Fibroblast of lung (primary cell): ENCODE data around the gene LEKR1. TPM values are rescaled to one million over a fixed set of nuclear protein-coding genes. Genes with fewer than 3 reads are reported as not detected.

Experiments
- DNase-seq, 2 donors: peaks; one replicate each; pipeline versions ENCODE4 v3.0.0 to v3.0.0-alpha.2; 2010; ENCODE audit warnings: low read depth in 2 of 2
- H2AFZ ChIP-seq: 2 replicates; pipeline ENCODE4 v1.5.1; 2012; ENCODE audit warnings: low read length, control low read depth, inconsistent platforms
- H3K27ac ChIP-seq: 2 replicates; pipeline ENCODE4 v1.5.1; 2011; ENCODE audit warnings: low read length, control low read depth; ENCODE audit not compliant: insufficient read depth
- H3K27me3 ChIP-seq: 2 replicates; pipeline ENCODE4 v1.5.1; 2011; ENCODE audit warnings: mild to moderate bottlenecking, low read length; ENCODE audit not compliant: control insufficient read depth, insufficient read depth
- H3K36me3 ChIP-seq: 2 replicates; pipeline ENCODE4 v1.5.1; 2011; ENCODE audit warnings: low read length; ENCODE audit not compliant: control insufficient read depth, insufficient read depth
- H3K4me1 ChIP-seq: 2 replicates; pipeline ENCODE4 v1.5.1; 2011; ENCODE audit warnings: low read length; ENCODE audit not compliant: control insufficient read depth, insufficient read depth; ENCODE audit errors: extremely low read depth
- H3K4me2 ChIP-seq: 2 replicates; pipeline ENCODE4 v1.5.1; 2011; ENCODE audit warnings: low read length, control low read depth; ENCODE audit not compliant: insufficient read depth; ENCODE audit errors: extremely low read depth
- H3K4me3 ChIP-seq, 4 experiments: fragments of 200-600 bp in 1 of 4; sonication (generic) in 1 of 4; replicated peaks in 1 of 4; 2 replicates each; pipeline ENCODE4 v1.5.1; 2011 to 2016; ENCODE audit warnings: low read length in 4 of 4, low read depth in 3 of 4, mild to moderate bottlenecking in 3 of 4, control low read depth in 2 of 4, inconsistent platforms in 1 of 4, mixed read lengths in 1 of 4; ENCODE audit not compliant: insufficient read depth in 1 of 4; ENCODE audit errors: control extremely low read depth in 1 of 4
- H3K79me2 ChIP-seq: 2 replicates; pipeline ENCODE4 v1.5.1; 2012; ENCODE audit warnings: mild to moderate bottlenecking, low read length, inconsistent platforms; ENCODE audit not compliant: control insufficient read depth, insufficient read depth
- H3K9ac ChIP-seq: 2 replicates; pipeline ENCODE4 v1.5.1; 2011; ENCODE audit warnings: mild to moderate bottlenecking, low read length, control low read depth; ENCODE audit not compliant: insufficient read depth
- H3K9me3 ChIP-seq: 2 replicates; pipeline ENCODE4 v1.5.1; 2012; ENCODE audit warnings: low read depth, low read length; ENCODE audit not compliant: control insufficient read depth, insufficient read depth
- H4K20me1 ChIP-seq: 2 replicates; pipeline ENCODE4 v1.5.1; 2011; ENCODE audit warnings: low read length; ENCODE audit not compliant: control insufficient read depth, insufficient read depth; ENCODE audit errors: extremely low read depth
- EZH2 ChIP-seq: IDR thresholded peaks from 2 replicates; pipeline ENCODE4 v1.5.1; 2012; ENCODE audit warnings: low read length, control low read depth, mild to moderate bottlenecking; ENCODE audit errors: missing control alignments
- polyA plus RNA-seq, 2 donors: library from polyadenylated mRNA; depleted of rRNA in 1 of 2; stranded (reverse) in 1 of 2; unstranded in 1 of 2; fragments of >200 nt; gene quantifications; 2 replicates each; pipeline ENCODE4 v1.2.1, GENCODE V29; 2011 to 2012; ENCODE audit warnings: missing spikeins in 1 of 2
- total RNA-seq: library from RNA; depleted of rRNA; stranded (reverse); fragments of >200 nt; gene quantifications from 2 replicates; pipeline ENCODE4 v1.2.1, GENCODE V29; 2014
- TF ChIP-seq, protein P1 (sequence below), 2 donors: IDR thresholded peaks in 1 of 2; conservative IDR thresholded peaks in 1 of 2; 1 replicate in 1 of 2; 2 replicates in 1 of 2; pipeline ENCODE4 v1.5.1; 2011 to 2012; ENCODE audit warnings: low read length in 2 of 2, control low read depth in 1 of 2, inconsistent platforms in 1 of 2, low read depth in 1 of 2, mild to moderate bottlenecking in 1 of 2

Gene LEKR1
- total and polyA plus RNA-seq, 2 donors (not counting 1 experiment from before 2014, with no cell fraction given), result 0.28 to 1.3 TPM

DNA sequence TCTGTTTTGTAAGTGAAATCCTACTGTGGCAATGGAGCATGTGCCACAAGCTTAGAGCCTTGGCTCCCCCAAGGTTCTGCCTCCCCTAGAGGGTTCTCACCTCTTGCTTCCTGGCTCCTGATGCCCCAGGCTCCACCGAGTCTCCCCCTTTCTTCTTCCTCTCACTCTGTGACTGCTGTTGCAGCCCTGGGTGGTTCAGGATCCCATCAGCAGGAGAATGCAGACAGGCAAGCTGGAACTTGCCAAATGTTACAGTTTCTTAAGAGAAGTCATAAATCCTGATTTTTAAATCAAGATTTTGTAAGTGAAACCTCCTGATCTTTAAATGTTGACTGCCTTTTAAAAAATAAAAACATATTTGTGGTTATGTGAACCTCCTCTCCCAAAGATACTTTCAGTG lies 199.9 kb downstream of the LEKR1 start:
- no peaks in the 10 kb centered on the region for H3K79me2 ChIP-seq
- H3K9me3 ChIP-seq, result no peaks in the 10 kb centered on the region
- no peak overlapping the region for H3K9ac ChIP-seq
- H3K36me3 ChIP-seq, result no peaks in the 10 kb centered on the region
- H2AFZ ChIP-seq, result no peak overlapping the region
- TF ChIP-seq, protein P1, sequence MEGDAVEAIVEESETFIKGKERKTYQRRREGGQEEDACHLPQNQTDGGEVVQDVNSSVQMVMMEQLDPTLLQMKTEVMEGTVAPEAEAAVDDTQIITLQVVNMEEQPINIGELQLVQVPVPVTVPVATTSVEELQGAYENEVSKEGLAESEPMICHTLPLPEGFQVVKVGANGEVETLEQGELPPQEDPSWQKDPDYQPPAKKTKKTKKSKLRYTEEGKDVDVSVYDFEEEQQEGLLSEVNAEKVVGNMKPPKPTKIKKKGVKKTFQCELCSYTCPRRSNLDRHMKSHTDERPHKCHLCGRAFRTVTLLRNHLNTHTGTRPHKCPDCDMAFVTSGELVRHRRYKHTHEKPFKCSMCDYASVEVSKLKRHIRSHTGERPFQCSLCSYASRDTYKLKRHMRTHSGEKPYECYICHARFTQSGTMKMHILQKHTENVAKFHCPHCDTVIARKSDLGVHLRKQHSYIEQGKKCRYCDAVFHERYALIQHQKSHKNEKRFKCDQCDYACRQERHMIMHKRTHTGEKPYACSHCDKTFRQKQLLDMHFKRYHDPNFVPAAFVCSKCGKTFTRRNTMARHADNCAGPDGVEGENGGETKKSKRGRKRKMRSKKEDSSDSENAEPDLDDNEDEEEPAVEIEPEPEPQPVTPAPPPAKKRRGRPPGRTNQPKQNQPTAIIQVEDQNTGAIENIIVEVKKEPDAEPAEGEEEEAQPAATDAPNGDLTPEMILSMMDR (conservative IDR thresholded peaks at IDR 0.05 in 1 of 2, IDR thresholded peaks at IDR 0.05 in 1 of 2; ENCODE audit: low read depth in 1 of 2, low read length in 2 of 2), result no peak
- no peak for TF ChIP-seq EZH2
- no peak for DNase-seq
- H3K27me3 ChIP-seq, result no peaks in the 10 kb centered on the region
- H3K4me1 ChIP-seq, result no peaks in the 10 kb centered on the region
- H3K4me3 ChIP-seq, result no peak overlapping the region
- H4K20me1 ChIP-seq, result no peaks in the 10 kb centered on the region
- H3K27ac ChIP-seq, result no peak overlapping the region
- H3K4me2 ChIP-seq, result no peak overlapping the region

DNA sequence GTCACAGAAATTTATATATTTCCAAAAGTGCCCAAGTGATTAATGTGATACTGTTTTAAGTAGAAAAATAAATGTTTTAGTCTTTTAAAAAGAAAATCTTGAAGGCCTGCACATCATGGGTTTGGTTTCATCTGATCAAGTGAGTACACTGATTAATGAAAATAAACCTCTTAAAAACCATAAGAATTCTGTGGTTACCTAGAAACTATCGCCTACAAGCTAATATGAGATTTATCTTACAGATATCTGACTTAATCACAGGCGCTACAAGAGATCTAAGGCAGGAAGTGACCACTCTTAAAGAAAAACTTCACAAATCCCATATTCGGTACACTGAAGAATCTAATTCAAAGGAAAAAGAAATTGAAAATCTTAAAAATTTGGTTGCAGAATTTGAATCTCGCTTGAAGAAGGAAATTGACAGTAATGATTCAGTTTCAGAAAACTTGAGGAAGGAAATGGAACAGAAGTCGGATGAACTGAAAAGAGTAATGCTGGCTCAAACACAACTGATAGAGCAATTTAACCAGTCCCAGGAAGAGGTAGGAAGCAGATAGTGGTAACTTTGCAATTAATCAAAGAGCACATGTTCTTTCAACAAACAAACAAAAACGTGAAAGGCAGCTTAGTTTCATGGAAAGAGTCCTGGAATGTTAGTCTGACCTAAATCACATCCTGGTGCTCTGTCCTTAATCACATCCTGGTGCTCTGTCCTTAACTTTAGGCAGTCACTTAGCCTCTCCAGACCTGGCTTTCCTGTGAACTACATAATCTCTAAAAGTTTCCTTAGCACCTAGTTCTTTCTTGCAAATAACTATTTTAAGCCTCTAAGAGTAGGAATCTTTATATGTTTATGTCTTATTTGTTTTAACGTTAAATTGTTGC lies 201.9 kb downstream of the LEKR1 start:
- H4K20me1 ChIP-seq, result no peaks in the 10 kb centered on the region
- no peak overlapping the region for H2AFZ ChIP-seq
- no peaks in the 10 kb centered on the region for H3K4me1 ChIP-seq
- no peaks in the 10 kb centered on the region for H3K36me3 ChIP-seq
- no peak overlapping the region for H3K4me3 ChIP-seq
- no peak overlapping the region for H3K27ac ChIP-seq
- DNase-seq, result peak in 1 of 2 donors; percentile 77
- H3K27me3 ChIP-seq, result no peaks in the 10 kb centered on the region
- no peaks in the 10 kb centered on the region for H3K9me3 ChIP-seq
- no peak overlapping the region for H3K4me2 ChIP-seq
- no peak for TF ChIP-seq EZH2
- TF ChIP-seq, protein P1 (conservative IDR thresholded peaks at IDR 0.05 in 1 of 2, IDR thresholded peaks at IDR 0.05 in 1 of 2; ENCODE audit: low read depth in 1 of 2, low read length in 2 of 2), result no peak
- no peaks in the 10 kb centered on the region for H3K79me2 ChIP-seq
- no peak overlapping the region for H3K9ac ChIP-seq

DNA sequence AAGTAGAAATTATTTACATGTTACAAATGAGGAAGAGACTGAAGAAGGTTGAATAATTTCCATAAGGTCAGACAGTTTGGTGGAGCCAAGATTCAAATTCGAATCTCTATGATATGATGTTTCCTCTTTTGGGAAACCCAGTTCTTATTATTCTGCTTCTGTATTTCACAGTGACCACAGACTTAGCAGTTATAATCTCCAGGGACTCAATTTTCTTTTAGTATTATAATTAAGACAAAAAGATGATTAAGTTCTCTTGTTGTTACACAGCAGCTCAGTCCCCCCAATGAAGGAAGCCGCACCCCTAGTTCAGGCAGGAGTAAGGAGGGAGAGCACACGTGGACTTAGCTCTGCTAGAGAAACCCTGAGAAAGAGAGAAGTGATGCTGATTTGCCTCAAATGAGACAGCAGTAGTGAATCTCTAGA lies 203.2 kb downstream of the LEKR1 start:
- no peak overlapping the region for H3K9ac ChIP-seq
- no peak for DNase-seq
- no peaks in the 10 kb centered on the region for H3K36me3 ChIP-seq
- H3K4me2 ChIP-seq, result no peak overlapping the region
- H2AFZ ChIP-seq, result no peak overlapping the region
- H3K4me3 ChIP-seq, result no peak overlapping the region
- no peaks in the 10 kb centered on the region for H3K27me3 ChIP-seq
- H3K9me3 ChIP-seq, result no peaks in the 10 kb centered on the region
- TF ChIP-seq, protein P1 (conservative IDR thresholded peaks at IDR 0.05 in 1 of 2, IDR thresholded peaks at IDR 0.05 in 1 of 2; ENCODE audit: low read depth in 1 of 2, low read length in 2 of 2), result no peak
- TF ChIP-seq EZH2, result no peak
- H3K4me1 ChIP-seq, result no peaks in the 10 kb centered on the region
- no peaks in the 10 kb centered on the region for H4K20me1 ChIP-seq
- no peak overlapping the region for H3K27ac ChIP-seq
- H3K79me2 ChIP-seq, result no peaks in the 10 kb centered on the region
